GM18502 (cell line): ENCODE results near the gene AGAP9.
"Not testable (repeated sequence)": the region's sequence is repeated elsewhere in the genome, so short reads cannot be mapped to it uniquely, and the experiment has no call there.

Experiments used
- ATAC-seq: cut with Tn5 transposase; IDR thresholded peaks from one replicate; pipeline ENCODE4 v1.9.1; 2021; ENCODE audit warnings: mild to moderate bottlenecking; ENCODE audit not compliant: unreplicated experiment, poor library complexity

The AGAP9 gene

GRCh38 chr10:47458466-47459154 lies 64.8 kb downstream of the AGAP9 start:
- ATAC-seq = no peak

DNA sequence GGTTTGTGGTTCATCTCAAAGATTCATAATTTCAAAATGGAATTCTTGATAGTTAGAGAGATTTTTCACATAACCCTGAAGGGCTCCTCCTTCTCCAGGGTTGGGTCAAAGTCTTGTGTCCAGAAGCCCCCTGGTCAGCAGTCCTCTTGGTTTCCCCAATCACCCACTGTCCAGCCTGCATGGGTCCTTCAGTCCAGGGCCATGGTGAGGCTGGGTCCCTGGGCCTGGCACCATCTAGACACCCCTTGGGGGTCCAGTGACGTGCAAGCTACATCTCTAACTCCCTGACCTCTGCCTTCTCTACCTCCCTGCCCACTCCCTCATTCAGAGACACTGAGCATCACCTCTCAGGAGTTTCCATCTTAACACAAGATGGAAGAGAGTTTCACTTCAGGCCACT lies 65.6 kb downstream of the AGAP9 start:
- no peak for ATAC-seq

DNA sequence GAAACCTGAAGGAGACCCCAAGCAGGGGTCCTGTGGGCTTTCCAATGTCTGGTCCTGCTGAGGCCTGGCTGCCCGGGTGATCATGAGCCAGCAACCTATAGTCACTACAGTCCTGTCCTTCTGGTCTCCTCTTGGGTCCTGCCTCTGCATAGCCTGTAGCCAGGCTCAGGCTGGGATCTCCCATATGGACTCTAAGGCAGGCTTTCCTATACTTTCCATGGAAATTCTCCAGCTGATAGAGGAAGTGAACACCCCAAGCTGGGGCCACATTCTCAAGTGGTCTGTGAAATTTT lies 66.0 kb downstream of the AGAP9 start:
- no peak for ATAC-seq

GRCh38 chr10:47456794-47457527 lies 66.5 kb downstream of the AGAP9 start:
- ATAC-seq = no peak

DNA sequence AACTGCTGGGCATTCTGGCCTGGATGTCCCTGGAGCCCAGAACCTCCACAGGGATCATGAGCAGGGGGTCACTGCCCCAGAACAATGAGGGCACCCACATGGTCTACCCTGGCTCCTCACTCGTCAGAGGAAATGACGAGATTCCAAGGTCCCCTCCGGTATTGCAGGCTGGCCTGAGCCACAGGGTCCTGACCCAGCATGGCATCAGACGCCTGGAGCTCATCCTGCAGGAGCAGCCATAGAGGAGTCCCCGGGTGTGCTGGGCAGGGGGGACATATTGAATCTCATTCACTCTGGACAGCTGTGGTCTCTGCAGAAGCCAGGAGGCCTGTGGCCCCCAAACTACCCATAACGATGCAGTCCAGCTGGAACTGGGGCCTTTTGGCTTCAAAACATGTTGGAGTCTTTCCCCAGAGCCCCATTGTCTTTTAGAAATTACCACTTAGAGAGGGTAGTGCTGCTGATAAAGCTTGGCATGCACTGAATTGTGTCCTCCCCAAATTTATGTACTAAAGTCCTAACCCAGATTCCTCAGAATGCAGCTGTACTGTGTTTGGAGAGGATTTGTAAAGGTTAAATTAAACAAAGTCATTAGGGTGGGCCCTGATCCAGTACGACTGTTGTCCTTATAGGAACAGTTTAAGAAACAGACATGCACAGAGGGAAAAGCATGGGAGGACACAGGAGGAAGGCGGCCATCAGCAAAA lies 67.2 kb downstream of the AGAP9 start:
- ATAC-seq = no peak

- ATAC-seq = not testable (repeated sequence)
These were observed 67.9 kb downstream of the AGAP9 start for GRCh38 chr10:47455350-47456078.

GRCh38 chr10:47454780-47455058 lies 68.7 kb downstream of the AGAP9 start:
- ATAC-seq = no peak

DNA sequence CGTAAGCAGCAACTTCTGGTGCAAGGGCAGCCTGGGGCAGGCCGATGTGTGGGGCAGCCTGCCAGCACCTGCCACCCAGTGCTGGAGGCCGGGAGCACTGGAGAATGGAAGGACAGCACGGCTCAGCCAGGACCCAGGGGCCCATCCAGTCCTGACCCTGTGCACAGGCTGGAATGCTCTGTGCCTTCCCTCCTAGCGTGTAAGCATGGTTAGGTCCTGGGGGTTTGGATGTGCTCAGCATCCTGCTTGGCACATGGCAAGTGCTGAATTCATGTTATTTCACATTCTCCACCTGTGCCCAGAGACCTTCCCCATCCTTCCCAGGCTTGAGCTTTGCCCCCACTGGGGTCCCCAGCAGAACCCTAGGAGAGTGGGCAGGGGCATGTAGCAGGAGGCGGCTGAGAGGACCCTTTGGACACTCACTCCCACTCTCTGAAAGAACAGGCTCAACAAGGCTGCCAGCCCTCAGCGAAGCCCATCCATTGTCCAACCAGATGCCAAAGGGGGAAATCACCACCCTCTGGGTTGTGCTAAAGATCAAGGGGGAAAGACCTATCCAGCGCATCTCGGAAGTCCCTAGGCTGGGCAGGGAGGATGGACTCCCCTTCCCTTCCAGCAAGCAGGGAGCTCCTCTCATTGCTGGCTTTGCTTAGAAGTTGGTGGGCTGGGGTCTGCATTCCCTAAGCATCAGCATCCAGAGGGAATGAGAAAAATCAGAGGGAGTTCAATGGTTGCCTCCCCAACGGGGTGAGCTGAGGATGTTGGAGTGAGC lies 69.2 kb downstream of the AGAP9 start:
- no peak for ATAC-seq

GRCh38 chr10:47453141-47454007 lies 70.1 kb downstream of the AGAP9 start:
- no peak for ATAC-seq

- no peak for ATAC-seq
These were observed 70.8 kb downstream of the AGAP9 start for GRCh38 chr10:47452495-47453140.

DNA sequence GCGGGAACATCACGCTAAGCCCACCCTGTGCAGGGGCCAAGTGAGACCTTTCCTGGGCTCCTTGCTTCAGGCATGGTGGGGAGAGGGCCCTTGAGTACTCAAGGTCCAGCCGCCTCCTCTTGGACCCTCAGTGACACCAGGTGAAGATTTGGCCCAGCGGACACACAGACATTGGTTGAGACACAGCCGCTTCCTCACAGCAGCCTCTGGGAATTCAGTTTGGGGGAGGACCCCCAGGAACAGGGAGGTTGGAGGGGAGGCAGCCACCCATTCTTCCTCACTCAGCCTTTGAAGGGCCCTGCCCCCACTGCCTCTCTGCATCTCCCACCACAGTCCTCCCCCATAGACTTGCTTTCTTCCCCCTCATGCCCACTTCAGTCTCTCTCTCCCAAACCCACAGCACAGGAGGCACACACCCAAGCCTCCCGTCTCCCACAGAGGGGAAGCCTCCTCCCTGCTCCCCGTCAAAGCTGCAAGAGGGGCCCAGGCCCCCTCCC lies 71.4 kb downstream of the AGAP9 start:
- ATAC-seq = no peak
